H9 (cell line): ENCODE data around the gene SLC39A1. TPM values are rescaled to one million over a fixed set of nuclear protein-coding genes. Genes with fewer than 3 reads are reported as not detected.

Experiments used
- DNase-seq: peaks from one replicate; pipeline ENCODE4 v3.0.0-alpha.2; 2017
- H2AFZ ChIP-seq: one replicate; pipeline ENCODE4 v1.6.1; 2013; ENCODE audit warnings: mild to moderate bottlenecking, low read length, control low read depth, moderate library complexity
- H2AK5ac ChIP-seq: 2 replicates; pipeline ENCODE4 v1.6.1; 2013; ENCODE audit warnings: low read length, control low read depth, mixed read lengths; ENCODE audit not compliant: insufficient read length
- H2BK120ac ChIP-seq: one replicate; pipeline ENCODE4 v1.6.1; 2013; ENCODE audit warnings: low read depth, mild to moderate bottlenecking, low read length, control low read depth, inconsistent platforms; ENCODE audit not compliant: poor library complexity, severe bottlenecking
- H2BK12ac ChIP-seq: 2 replicates; pipeline ENCODE4 v1.6.1; 2013; ENCODE audit warnings: low read length, control low read depth, mixed read lengths, low read depth; ENCODE audit not compliant: insufficient read length
- H2BK15ac ChIP-seq: 2 replicates; pipeline ENCODE4 v1.6.1; 2013; ENCODE audit warnings: low read depth, low read length, control low read depth
- H2BK20ac ChIP-seq: one replicate; pipeline ENCODE4 v1.6.1; 2013; ENCODE audit warnings: low read depth, mild to moderate bottlenecking, low read length, control low read depth, inconsistent platforms; ENCODE audit not compliant: poor library complexity, severe bottlenecking
- H2BK5ac ChIP-seq: 2 replicates; pipeline ENCODE4 v1.6.1; 2013; ENCODE audit warnings: low read length, control low read depth, mixed read lengths; ENCODE audit not compliant: insufficient read length
- H3K14ac ChIP-seq: 2 replicates; pipeline ENCODE4 v1.6.1; 2013; ENCODE audit warnings: low read length, control low read depth; ENCODE audit not compliant: insufficient read depth
- H3K18ac ChIP-seq: 2 replicates; pipeline ENCODE4 v1.6.1; 2013; ENCODE audit warnings: low read depth, mild to moderate bottlenecking, mixed read lengths, low read length, control low read depth; ENCODE audit not compliant: insufficient read length
- H3K23ac ChIP-seq: 2 replicates; pipeline ENCODE4 v1.6.1; 2013; ENCODE audit warnings: low read length, control low read depth, mixed read lengths, low read depth; ENCODE audit not compliant: insufficient read length
- H3K23me2 ChIP-seq: 2 replicates; pipeline ENCODE4 v1.6.1; 2013; ENCODE audit warnings: low read depth, mild to moderate bottlenecking, mixed read lengths, low read length, control low read depth; ENCODE audit not compliant: insufficient read length, poor library complexity, severe bottlenecking
- H3K27ac ChIP-seq: 2 replicates; pipeline ENCODE4 v1.5.1; 2013; ENCODE audit warnings: low read length, control low read depth, mixed read lengths, low read depth; ENCODE audit not compliant: insufficient read length
- H3K27me3 ChIP-seq: 2 replicates; pipeline ENCODE4 v1.6.1; 2013; ENCODE audit warnings: low read length, control low read depth, inconsistent platforms; ENCODE audit not compliant: insufficient read depth
- H3K4ac ChIP-seq: 2 replicates; pipeline ENCODE4 v1.6.1; 2013; ENCODE audit warnings: low read depth, mild to moderate bottlenecking, control low read depth, inconsistent platforms, low read length, moderate library complexity
- H3K4me1 ChIP-seq: 2 replicates; pipeline ENCODE4 v1.6.1; 2013; ENCODE audit warnings: low read length, control low read depth, inconsistent platforms; ENCODE audit not compliant: insufficient read depth
- H3K4me2 ChIP-seq: 2 replicates; pipeline ENCODE4 v1.6.1; 2013; ENCODE audit warnings: low read length, control low read depth, mixed read lengths; ENCODE audit not compliant: insufficient read length, insufficient read depth
- H3K56ac ChIP-seq: 2 replicates; pipeline ENCODE4 v1.6.1; 2013; ENCODE audit warnings: low read depth, mild to moderate bottlenecking, mixed read lengths, low read length, control low read depth; ENCODE audit not compliant: insufficient read length
- H3K79me1 ChIP-seq: 2 replicates; pipeline ENCODE4 v1.6.1; 2013; ENCODE audit warnings: low read depth, mild to moderate bottlenecking, moderate library complexity, low read length, control low read depth, inconsistent platforms; ENCODE audit not compliant: insufficient read depth, poor library complexity, severe bottlenecking
- H3K79me2 ChIP-seq: 2 replicates; pipeline ENCODE4 v1.6.1; 2013; ENCODE audit warnings: low read length, control low read depth, inconsistent platforms; ENCODE audit not compliant: insufficient read depth
- H3K9ac ChIP-seq: 2 replicates; pipeline ENCODE4 v1.6.1; 2013; ENCODE audit warnings: low read length, control low read depth, mixed read lengths; ENCODE audit not compliant: insufficient read length; ENCODE audit errors: extremely low read depth
- H3K9me3 ChIP-seq: one replicate; pipeline ENCODE4 v1.6.1; 2013; ENCODE audit warnings: low read depth, low read length, inconsistent platforms; ENCODE audit not compliant: control insufficient read depth
- H3T11ph ChIP-seq: one replicate; pipeline ENCODE4 v1.6.1; 2013; ENCODE audit warnings: mild to moderate bottlenecking, low read length, control low read depth, inconsistent platforms
- H4K20me1 ChIP-seq: one replicate; pipeline ENCODE4 v1.6.1; 2013; ENCODE audit not compliant: control insufficient read depth, insufficient read length, insufficient read depth
- H4K5ac ChIP-seq: 2 replicates; pipeline ENCODE4 v1.6.1; 2013; ENCODE audit warnings: low read depth, mild to moderate bottlenecking, mixed read lengths, low read length, control low read depth; ENCODE audit not compliant: insufficient read length
- H4K8ac ChIP-seq: replicated peaks from 2 replicates; pipeline ENCODE4 v1.6.1; 2013; ENCODE audit warnings: low read length, control low read depth, mixed read lengths, low read depth; ENCODE audit not compliant: insufficient read length
- H4K91ac ChIP-seq: 2 replicates; pipeline ENCODE4 v1.6.1; 2013; ENCODE audit warnings: low read depth, mild to moderate bottlenecking, moderate library complexity, mixed read lengths, low read length, control low read depth; ENCODE audit not compliant: insufficient read length
- H3K27ac Mint-ChIP-seq, 3 experiments: 2 replicates in 2 of 3; 3 replicates in 1 of 3; pipeline ENCODE4 v1.8.0; 2020 to 2021; ENCODE audit warnings: mixed read lengths in 3 of 3, mild to moderate bottlenecking in 1 of 3, moderate library complexity in 1 of 3
- H3K27me3 Mint-ChIP-seq: 2 replicates; pipeline ENCODE4 v1.8.0; 2021; ENCODE audit warnings: low read depth, mild to moderate bottlenecking, moderate library complexity, mixed read lengths
- H3K36me3 Mint-ChIP-seq, 3 experiments: 2 replicates in 2 of 3; 3 replicates in 1 of 3; pipeline ENCODE4 v1.8.0; 2020 to 2021; ENCODE audit warnings: low read depth in 3 of 3, mixed read lengths in 3 of 3; ENCODE audit not compliant: insufficient read depth in 1 of 3
- H3K4me1 Mint-ChIP-seq, 2 experiments: 2 replicates each; pipeline ENCODE4 v1.8.0; 2020; ENCODE audit warnings: mixed read lengths in 2 of 2
- H3K4me3 Mint-ChIP-seq, 2 experiments: 2 replicates in 1 of 2; 3 replicates in 1 of 2; pipeline ENCODE4 v1.8.0; 2020 to 2021; ENCODE audit warnings: mild to moderate bottlenecking in 2 of 2, mixed read lengths in 2 of 2, moderate library complexity in 1 of 2
- H3K9me3 Mint-ChIP-seq, 2 experiments: 2 replicates in 1 of 2; 3 replicates in 1 of 2; pipeline ENCODE4 v1.8.0; 2020; ENCODE audit warnings: mild to moderate bottlenecking in 2 of 2, mixed read lengths in 2 of 2, moderate library complexity in 1 of 2
- CTCF ChIP-seq: fragments of 200-600 bp; sonication (generic); conservative IDR thresholded peaks from 3 replicates; pipeline ENCODE4 v1.8.0; 2021; ENCODE audit warnings: antibody characterized with exemption, mild to moderate bottlenecking
- WGBS: extraction: QIAGEN DNeasy Blood & Tissue Kit; methylation state at CpG from one replicate; pipeline ENCODE4 v1.1.7; 2013; ENCODE audit warnings: missing lambda C conversion rate, low lambda C conversion rate, mixed read lengths; ENCODE audit not compliant: insufficient read length; ENCODE audit errors: extremely low coverage; 5-methylcytosine and 5-hydroxymethylcytosine counted together
- total RNA-seq: library from RNA; stranded (reverse); gene quantifications from 2 replicates; pipeline ENCODE4 v1.2.1, GENCODE V29; 2021

Gene SLC39A1
- total RNA-seq, 1 experiment from 2014 or later, result 161 TPM

DNA sequence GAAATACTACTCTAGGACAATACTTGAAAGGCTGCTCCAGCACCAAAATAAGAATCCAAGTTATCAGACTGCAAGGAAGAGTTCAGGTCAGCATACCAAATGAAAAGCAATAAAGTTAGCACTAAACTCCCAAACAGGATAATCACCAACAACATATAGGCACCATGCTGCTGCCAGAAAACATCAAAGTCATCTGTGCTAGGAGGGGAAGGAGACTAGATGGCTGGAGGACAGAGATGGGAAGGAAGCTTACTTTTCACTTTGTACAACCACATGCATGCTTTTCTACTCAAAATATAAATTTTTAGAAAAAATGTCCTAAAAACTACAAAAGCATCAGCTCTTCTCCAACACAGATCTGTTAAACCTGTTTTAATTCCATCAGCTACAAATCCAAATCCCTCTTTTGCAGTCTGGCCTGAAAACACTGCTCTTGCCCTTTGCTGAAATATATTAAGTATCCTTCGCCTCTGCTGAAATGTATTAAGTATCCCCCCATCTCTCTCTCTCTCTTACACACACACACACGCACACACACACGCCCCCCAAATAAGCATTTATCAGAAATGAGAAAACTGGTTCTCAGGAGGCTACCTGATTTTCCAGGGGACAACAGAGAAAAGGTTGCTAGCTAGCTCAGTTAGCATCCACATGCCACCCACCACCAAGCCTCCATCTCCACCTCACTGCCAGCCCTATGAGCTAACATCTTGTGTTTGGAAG is 42.1 kb downstream of the SLC39A1 start:
- Histone ChIP-seq H4K8ac (no peak overlapping the region), H2AK5ac (no peak overlapping the region), H3K27ac (no peak overlapping the region), H2BK15ac (no peak overlapping the region), H3K56ac (no peak overlapping the region), H4K20me1 (peaks cover 4% of the 10 kb centered on the region), H3T11ph (no peak overlapping the region), H2AFZ (no peak overlapping the region), H3K18ac (no peak overlapping the region), H3K79me2 (peaks cover 33% of the 10 kb centered on the region; the same call in 1 of the 2 replicates), H3K9ac (peak overlapping the region; percentile 88), H2BK5ac (no peak overlapping the region), H3K79me1 (no peaks in the 10 kb centered on the region), H3K4me1 (no peaks in the 10 kb centered on the region; the same call in 1 of the 2 replicates), H2BK20ac (no peak overlapping the region), H4K91ac (no peak overlapping the region), H3K14ac (no peak overlapping the region), H3K9me3 (no peaks in the 10 kb centered on the region), H3K23me2 (peaks cover 14% of the 10 kb centered on the region), H2BK120ac (no peak overlapping the region), H3K4me2 (peak overlapping the region; percentile 99), H3K4ac (no peak overlapping the region), H3K23ac (no peak overlapping the region), H2BK12ac (no peak overlapping the region), H4K5ac (no peak overlapping the region), H3K27me3 (no peaks in the 10 kb centered on the region)
- WGBS, result no CpG with 5 or more reads among the region's 3 CpGs
- Mint-ChIP-seq H3K27me3 (no peaks in the 10 kb centered on the region), H3K4me3 (peak overlapping the region; percentile 89 to 94), H3K27ac (peak overlapping the region; percentile 93 to 94 (median 94); a peak in 5 of 7 replicates), H3K36me3 (peaks cover 2 to 7% (median 7%) of the 10 kb centered on the region in 3 experiments; a peak in 5 of 7 replicates), H3K4me1 (peaks cover 24% of the 10 kb centered on the region in 2 experiments), H3K9me3 (no peaks in the 10 kb centered on the region)
- DNase-seq, result no peak
- no peak for TF ChIP-seq CTCF
